K562 (cell line): ENCODE data around the gene ATP2B1. TPM values are rescaled to one million over a fixed set of nuclear protein-coding genes. Genes with fewer than 3 reads are reported as not detected.

Source experiments
- ARID1B ChIP-seq: fragments of 450-650 bp; IDR thresholded peaks from 2 replicates; pipeline ENCODE4 v1.6.1; 2016; ENCODE audit warnings: antibody characterized with exemption, mild to moderate bottlenecking, inconsistent platforms
- COPS2 ChIP-seq: fragments of 450-650 bp; conservative IDR thresholded peaks from 2 replicates; pipeline ENCODE4 v1.6.1; 2016; ENCODE audit warnings: mild to moderate bottlenecking, moderate library complexity
- FUS ChIP-seq: fragments of 200-400 bp; formaldehyde crosslinking; optimal IDR thresholded peaks from 2 replicates; pipeline ENCODE3; 2017; ENCODE audit warnings: low read depth, low read length
- GATA2 ChIP-seq: sonication (generic); formaldehyde crosslinking; IDR thresholded peaks from 2 replicates; pipeline ENCODE4 v1.4.0; 2020; ENCODE audit warnings: mild to moderate bottlenecking, missing genetic modification reagents
- HDAC1 ChIP-seq, 2 experiments: fragments of 450-650 bp; IDR thresholded peaks; 2 replicates each; pipeline ENCODE4 v1.6.1; 2016 to 2017; ENCODE audit warnings: inconsistent platforms in 1 of 2, mild to moderate bottlenecking in 1 of 2, moderate library complexity in 1 of 2
- MTA1 ChIP-seq: fragments of 450-650 bp; IDR thresholded peaks from 2 replicates; pipeline ENCODE4 v1.6.1; 2017; ENCODE audit warnings: borderline replicate concordance
- MTF1 ChIP-seq: fragments of 250-450 bp; sonication (Bioruptor Pico); IDR thresholded peaks from 2 replicates; pipeline ENCODE4 v1.9.0; 2021; ENCODE audit warnings: moderate library complexity, mild to moderate bottlenecking, inconsistent platforms, borderline replicate concordance
- NKRF ChIP-seq: fragments of 450-650 bp; IDR thresholded peaks from 2 replicates; pipeline ENCODE4 v1.6.1; 2016; ENCODE audit warnings: borderline replicate concordance
- NRF1 ChIP-seq, 2 experiments: fragments of 450-650 bp; IDR thresholded peaks in 1 of 2; conservative IDR thresholded peaks in 1 of 2; 2 replicates each; pipeline ENCODE4 v1.6.1; 2014; ENCODE audit warnings: mild to moderate bottlenecking in 2 of 2
- SMAD1 ChIP-seq: fragments of 150-350 bp; IDR thresholded peaks from 2 replicates; pipeline ENCODE4 v1.6.1; 2014; ENCODE audit warnings: low read length, low read depth; ENCODE audit not compliant: partially characterized antibody
- ZBTB7A ChIP-seq: IDR thresholded peaks from 2 replicates; pipeline ENCODE4 v1.6.1; 2011; ENCODE audit warnings: low read depth, mild to moderate bottlenecking, low read length, moderate library complexity, borderline replicate concordance; ENCODE audit not compliant: control insufficient read depth
- ZEB2 ChIP-seq: fragments of 450-650 bp; IDR thresholded peaks from 2 replicates; pipeline ENCODE4 v1.6.1; 2016
- polyA plus RNA-seq, 8 experiments: library from polyadenylated mRNA; depleted of rRNA in 4 of 8; stranded (reverse) in 5 of 8; unstranded in 3 of 8; fragments of >200 nt; fragmentation: Nextera tagmentation in 2 of 8; fragmentation: Illumina TruSeq in 1 of 8; extraction: Ambion mirVana in 2 of 8; extraction: Trizol in 1 of 8; gene quantifications; 2 replicates each; pipeline versions ENCODE4 v1.2.1 to v1.2.3, GENCODE V29; 2011 to 2014; ENCODE audit warnings: inconsistent platforms in 1 of 8, missing spikeins in 1 of 8
- total RNA-seq, 7 experiments: library from RNA; depleted of rRNA in 6 of 7; stranded (reverse); fragments of >200 nt in 6 of 7; fragmentation: Illumina TruSeq in 2 of 7; extraction: Trizol in 2 of 7; gene quantifications; 2 replicates each; pipeline versions ENCODE4 v1.2.1 to v1.2.3, GENCODE V29; 2011 to 2021; ENCODE audit warnings: low replicate concordance in 1 of 7
- TF ChIP-seq, protein P1 (sequence below): sonication (generic); formaldehyde crosslinking; IDR thresholded peaks from 2 replicates; pipeline ENCODE4 v1.8.0; 2023; ENCODE audit warnings: missing genetic modification reagents, mild to moderate bottlenecking, borderline replicate concordance
- TF ChIP-seq, protein P2 (sequence below): fragments of 250-450 bp; sonication (Bioruptor Pico); IDR thresholded peaks from 2 replicates; pipeline ENCODE4 v1.8.0; 2021; ENCODE audit warnings: mild to moderate bottlenecking, moderate library complexity
- TF ChIP-seq, protein P3 (sequence below): fragments of 250-450 bp; sonication (Bioruptor Pico); IDR thresholded peaks from 2 replicates; pipeline ENCODE4 v1.8.0; 2021; ENCODE audit warnings: moderate library complexity, mild to moderate bottlenecking, inconsistent platforms
- TF ChIP-seq, protein P4 (sequence below): fragments of 450-650 bp; formaldehyde crosslinking; IDR thresholded peaks from 2 replicates; pipeline ENCODE4 v1.4.0; 2020; ENCODE audit warnings: mild to moderate bottlenecking, mixed read lengths

ATP2B1 gene
- total and polyA plus RNA-seq, 9 of the 15 experiments (the other 6 are each of a cell fraction or from before 2014, with no cell fraction given): 8.6 to 39.0 (median 27.8) TPM

DNA sequence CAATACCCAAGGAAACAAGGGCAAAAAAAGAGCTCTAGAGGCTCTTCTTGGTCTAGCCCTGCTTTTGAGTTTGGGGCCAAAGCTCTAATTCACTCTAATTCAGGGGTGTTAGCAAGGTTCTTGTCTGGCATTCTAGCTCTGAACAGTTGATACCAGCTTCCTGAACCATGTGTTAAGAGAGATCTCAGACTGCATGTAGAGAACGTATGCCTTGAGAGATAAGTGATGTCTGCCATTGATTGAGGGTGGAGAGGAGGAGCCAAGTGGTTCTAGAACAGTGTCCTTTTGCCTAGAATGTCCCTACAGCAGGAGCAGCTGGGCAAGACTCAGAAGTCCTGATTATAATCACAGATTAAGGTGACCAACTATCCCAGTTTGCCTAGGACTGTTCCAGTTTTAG lies 164.6 kb downstream of the ATP2B1 start (continued):
- TF ChIP-seq, protein P1, sequence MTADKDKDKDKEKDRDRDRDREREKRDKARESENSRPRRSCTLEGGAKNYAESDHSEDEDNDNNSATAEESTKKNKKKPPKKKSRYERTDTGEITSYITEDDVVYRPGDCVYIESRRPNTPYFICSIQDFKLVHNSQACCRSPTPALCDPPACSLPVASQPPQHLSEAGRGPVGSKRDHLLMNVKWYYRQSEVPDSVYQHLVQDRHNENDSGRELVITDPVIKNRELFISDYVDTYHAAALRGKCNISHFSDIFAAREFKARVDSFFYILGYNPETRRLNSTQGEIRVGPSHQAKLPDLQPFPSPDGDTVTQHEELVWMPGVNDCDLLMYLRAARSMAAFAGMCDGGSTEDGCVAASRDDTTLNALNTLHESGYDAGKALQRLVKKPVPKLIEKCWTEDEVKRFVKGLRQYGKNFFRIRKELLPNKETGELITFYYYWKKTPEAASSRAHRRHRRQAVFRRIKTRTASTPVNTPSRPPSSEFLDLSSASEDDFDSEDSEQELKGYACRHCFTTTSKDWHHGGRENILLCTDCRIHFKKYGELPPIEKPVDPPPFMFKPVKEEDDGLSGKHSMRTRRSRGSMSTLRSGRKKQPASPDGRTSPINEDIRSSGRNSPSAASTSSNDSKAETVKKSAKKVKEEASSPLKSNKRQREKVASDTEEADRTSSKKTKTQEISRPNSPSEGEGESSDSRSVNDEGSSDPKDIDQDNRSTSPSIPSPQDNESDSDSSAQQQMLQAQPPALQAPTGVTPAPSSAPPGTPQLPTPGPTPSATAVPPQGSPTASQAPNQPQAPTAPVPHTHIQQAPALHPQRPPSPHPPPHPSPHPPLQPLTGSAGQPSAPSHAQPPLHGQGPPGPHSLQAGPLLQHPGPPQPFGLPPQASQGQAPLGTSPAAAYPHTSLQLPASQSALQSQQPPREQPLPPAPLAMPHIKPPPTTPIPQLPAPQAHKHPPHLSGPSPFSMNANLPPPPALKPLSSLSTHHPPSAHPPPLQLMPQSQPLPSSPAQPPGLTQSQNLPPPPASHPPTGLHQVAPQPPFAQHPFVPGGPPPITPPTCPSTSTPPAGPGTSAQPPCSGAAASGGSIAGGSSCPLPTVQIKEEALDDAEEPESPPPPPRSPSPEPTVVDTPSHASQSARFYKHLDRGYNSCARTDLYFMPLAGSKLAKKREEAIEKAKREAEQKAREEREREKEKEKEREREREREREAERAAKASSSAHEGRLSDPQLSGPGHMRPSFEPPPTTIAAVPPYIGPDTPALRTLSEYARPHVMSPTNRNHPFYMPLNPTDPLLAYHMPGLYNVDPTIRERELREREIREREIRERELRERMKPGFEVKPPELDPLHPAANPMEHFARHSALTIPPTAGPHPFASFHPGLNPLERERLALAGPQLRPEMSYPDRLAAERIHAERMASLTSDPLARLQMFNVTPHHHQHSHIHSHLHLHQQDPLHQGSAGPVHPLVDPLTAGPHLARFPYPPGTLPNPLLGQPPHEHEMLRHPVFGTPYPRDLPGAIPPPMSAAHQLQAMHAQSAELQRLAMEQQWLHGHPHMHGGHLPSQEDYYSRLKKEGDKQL: no peak
- TF ChIP-seq ARID1B (peak; percentile 71), MTA1 (no peak), NRF1 (conservative IDR thresholded peaks at IDR 0.05 in 1 of 2, IDR thresholded peaks at IDR 0.05 in 1 of 2) (no peak), GATA2 (CRISPR knock-in tag) (no peak), ZEB2 (no peak), FUS (no peak), HDAC1 (IDR thresholded peaks at IDR 0.05) (no peak), NKRF (no peak), COPS2 (no peak), MTF1 (no peak), SMAD1 (no peak), ZBTB7A (no peak)
- TF ChIP-seq, protein P2, sequence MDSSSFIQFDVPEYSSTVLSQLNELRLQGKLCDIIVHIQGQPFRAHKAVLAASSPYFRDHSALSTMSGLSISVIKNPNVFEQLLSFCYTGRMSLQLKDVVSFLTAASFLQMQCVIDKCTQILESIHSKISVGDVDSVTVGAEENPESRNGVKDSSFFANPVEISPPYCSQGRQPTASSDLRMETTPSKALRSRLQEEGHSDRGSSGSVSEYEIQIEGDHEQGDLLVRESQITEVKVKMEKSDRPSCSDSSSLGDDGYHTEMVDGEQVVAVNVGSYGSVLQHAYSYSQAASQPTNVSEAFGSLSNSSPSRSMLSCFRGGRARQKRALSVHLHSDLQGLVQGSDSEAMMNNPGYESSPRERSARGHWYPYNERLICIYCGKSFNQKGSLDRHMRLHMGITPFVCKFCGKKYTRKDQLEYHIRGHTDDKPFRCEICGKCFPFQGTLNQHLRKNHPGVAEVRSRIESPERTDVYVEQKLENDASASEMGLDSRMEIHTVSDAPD (CRISPR knock-in tag): no peak
- TF ChIP-seq, protein P3, sequence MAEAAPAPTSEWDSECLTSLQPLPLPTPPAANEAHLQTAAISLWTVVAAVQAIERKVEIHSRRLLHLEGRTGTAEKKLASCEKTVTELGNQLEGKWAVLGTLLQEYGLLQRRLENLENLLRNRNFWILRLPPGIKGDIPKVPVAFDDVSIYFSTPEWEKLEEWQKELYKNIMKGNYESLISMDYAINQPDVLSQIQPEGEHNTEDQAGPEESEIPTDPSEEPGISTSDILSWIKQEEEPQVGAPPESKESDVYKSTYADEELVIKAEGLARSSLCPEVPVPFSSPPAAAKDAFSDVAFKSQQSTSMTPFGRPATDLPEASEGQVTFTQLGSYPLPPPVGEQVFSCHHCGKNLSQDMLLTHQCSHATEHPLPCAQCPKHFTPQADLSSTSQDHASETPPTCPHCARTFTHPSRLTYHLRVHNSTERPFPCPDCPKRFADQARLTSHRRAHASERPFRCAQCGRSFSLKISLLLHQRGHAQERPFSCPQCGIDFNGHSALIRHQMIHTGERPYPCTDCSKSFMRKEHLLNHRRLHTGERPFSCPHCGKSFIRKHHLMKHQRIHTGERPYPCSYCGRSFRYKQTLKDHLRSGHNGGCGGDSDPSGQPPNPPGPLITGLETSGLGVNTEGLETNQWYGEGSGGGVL (CRISPR knock-in tag): no peak
- TF ChIP-seq, protein P4, sequence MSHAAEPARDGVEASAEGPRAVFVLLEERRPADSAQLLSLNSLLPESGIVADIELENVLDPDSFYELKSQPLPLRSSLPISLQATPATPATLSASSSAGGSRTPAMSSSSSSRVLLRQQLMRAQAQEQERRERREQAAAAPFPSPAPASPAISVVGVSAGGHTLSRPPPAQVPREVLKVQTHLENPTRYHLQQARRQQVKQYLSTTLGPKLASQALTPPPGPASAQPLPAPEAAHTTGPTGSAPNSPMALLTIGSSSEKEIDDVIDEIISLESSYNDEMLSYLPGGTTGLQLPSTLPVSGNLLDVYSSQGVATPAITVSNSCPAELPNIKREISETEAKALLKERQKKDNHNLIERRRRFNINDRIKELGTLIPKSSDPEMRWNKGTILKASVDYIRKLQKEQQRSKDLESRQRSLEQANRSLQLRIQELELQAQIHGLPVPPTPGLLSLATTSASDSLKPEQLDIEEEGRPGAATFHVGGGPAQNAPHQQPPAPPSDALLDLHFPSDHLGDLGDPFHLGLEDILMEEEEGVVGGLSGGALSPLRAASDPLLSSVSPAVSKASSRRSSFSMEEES (CRISPR knock-in tag): no peak
